Liver (tissue), 9 donors: ENCODE data around the gene ZMAT2. TPM values are rescaled to one million over a fixed set of nuclear protein-coding genes. Genes with fewer than 3 reads are reported as not detected.
"Not testable (repeated sequence)": the region's sequence is repeated elsewhere in the genome, so short reads cannot be mapped to it uniquely, and the experiment has no call there.

Experiments used
- DNase-seq: peaks from one replicate; pipeline ENCODE4 v3.0.0-alpha.2; 2017; ENCODE audit warnings: low spot score
- H3K27ac ChIP-seq, 2 donors: one replicate each; pipeline ENCODE4 v1.7.0; 2013; ENCODE audit warnings: inconsistent platforms in 2 of 2, low read length in 2 of 2, control low read depth in 1 of 2, low read depth in 1 of 2, mild to moderate bottlenecking in 1 of 2
- H3K27me3 ChIP-seq, 4 donors: one replicate each; pipeline versions ENCODE4 v1.6.1 to v1.7.0; 2013; ENCODE audit warnings: low read length in 3 of 4, inconsistent platforms in 1 of 4, mild to moderate bottlenecking in 1 of 4, moderate library complexity in 1 of 4; ENCODE audit not compliant: control insufficient read depth in 4 of 4, insufficient read depth in 4 of 4
- H3K36me3 ChIP-seq, 4 donors: one replicate each; pipeline versions ENCODE4 v1.6.1 to v1.7.0; 2013; ENCODE audit warnings: low read length in 3 of 4, mild to moderate bottlenecking in 3 of 4, low read depth in 1 of 4, moderate library complexity in 1 of 4; ENCODE audit not compliant: control insufficient read depth in 4 of 4, insufficient read depth in 3 of 4
- H3K4me1 ChIP-seq, 4 donors: one replicate each; pipeline versions ENCODE4 v1.6.1 to v1.7.0; 2013; ENCODE audit warnings: low read length in 3 of 4, mild to moderate bottlenecking in 3 of 4, moderate library complexity in 1 of 4; ENCODE audit not compliant: control insufficient read depth in 4 of 4, insufficient read depth in 4 of 4
- H3K4me3 ChIP-seq, 3 donors: one replicate each; pipeline versions ENCODE4 v1.6.1 to v1.7.0; 2013; ENCODE audit warnings: low read length in 3 of 3, control low read depth in 1 of 3, low read depth in 1 of 3, mild to moderate bottlenecking in 1 of 3
- H3K9ac ChIP-seq, 2 donors: one replicate each; pipeline ENCODE4 v1.7.0; 2013; ENCODE audit warnings: low read length in 2 of 2, mild to moderate bottlenecking in 2 of 2, moderate library complexity in 2 of 2, control low read depth in 1 of 2, low read depth in 1 of 2
- H3K9me3 ChIP-seq, 4 donors: one replicate each; pipeline versions ENCODE4 v1.6.1 to v1.7.0; 2013; ENCODE audit warnings: low read length in 3 of 4; ENCODE audit not compliant: control insufficient read depth in 4 of 4
- ATF3 ChIP-seq: IDR thresholded peaks from 2 replicates; pipeline ENCODE4 v1.6.1; 2016; ENCODE audit warnings: antibody characterized with exemption
- CTCF ChIP-seq: fragments of 150-350 bp; IDR thresholded peaks from 2 replicates; pipeline ENCODE4 v1.5.1; 2017; ENCODE audit warnings: improper control_type of control experiment, low read depth, low read length; ENCODE audit not compliant: missing input control
- EGR1 ChIP-seq, 2 donors: IDR thresholded peaks; 2 replicates each; pipeline ENCODE4 v1.6.1; 2016 to 2018; ENCODE audit warnings: antibody characterized with exemption in 2 of 2, low read depth in 2 of 2
- FOXA1 ChIP-seq: IDR thresholded peaks from 2 replicates; pipeline ENCODE4 v1.6.1; 2016; ENCODE audit warnings: antibody characterized with exemption
- FOXA2 ChIP-seq: IDR thresholded peaks from 2 replicates; pipeline ENCODE4 v1.6.1; 2016; ENCODE audit warnings: antibody characterized with exemption
- HNF4A ChIP-seq, 2 donors: conservative IDR thresholded peaks; 2 replicates each; pipeline ENCODE4 v1.6.1; 2016; ENCODE audit warnings: antibody characterized with exemption in 2 of 2, mild to moderate bottlenecking in 2 of 2
- HNF4G ChIP-seq: IDR thresholded peaks from 2 replicates; pipeline ENCODE4 v1.6.1; 2016; ENCODE audit warnings: antibody characterized with exemption
- JUND ChIP-seq, 2 donors: IDR thresholded peaks; 2 replicates each; pipeline ENCODE4 v1.6.1; 2016; ENCODE audit warnings: antibody characterized with exemption in 2 of 2
- MAX ChIP-seq: IDR thresholded peaks from 2 replicates; pipeline ENCODE4 v1.6.1; 2016; ENCODE audit warnings: antibody characterized with exemption
- NR2F2 ChIP-seq: IDR thresholded peaks from 2 replicates; pipeline ENCODE4 v1.6.1; 2016; ENCODE audit warnings: antibody characterized with exemption
- RAD21 ChIP-seq, 2 donors: IDR thresholded peaks; 2 replicates each; pipeline ENCODE4 v1.6.1; 2016; ENCODE audit warnings: antibody characterized with exemption in 2 of 2, mild to moderate bottlenecking in 2 of 2
- REST ChIP-seq: IDR thresholded peaks from 2 replicates; pipeline ENCODE4 v1.6.1; 2016; ENCODE audit warnings: antibody characterized with exemption, mild to moderate bottlenecking
- RXRA ChIP-seq, 2 donors: IDR thresholded peaks; 2 replicates each; pipeline ENCODE4 v1.6.1; 2017 to 2018; ENCODE audit warnings: antibody characterized with exemption in 2 of 2, mild to moderate bottlenecking in 1 of 2
- SP1 ChIP-seq: IDR thresholded peaks from 2 replicates; pipeline ENCODE4 v1.6.1; 2018; ENCODE audit warnings: antibody characterized with exemption, mild to moderate bottlenecking
- TAF1 ChIP-seq: conservative IDR thresholded peaks from 2 replicates; pipeline ENCODE4 v1.6.1; 2016; ENCODE audit warnings: antibody characterized with exemption, mild to moderate bottlenecking
- ZBTB33 ChIP-seq: IDR thresholded peaks from 2 replicates; pipeline ENCODE4 v1.6.1; 2016; ENCODE audit warnings: antibody characterized with exemption
- WGBS: extraction: QIAGEN DNeasy Blood & Tissue Kit; methylation state at CpG from one replicate; pipeline ENCODE4 v1.1.7; 2013; 5-methylcytosine and 5-hydroxymethylcytosine counted together
- polyA plus RNA-seq, 2 donors: library from polyadenylated mRNA; stranded (reverse) in 1 of 2; unstranded in 1 of 2; fragments of 200-250 nt in 1 of 2; fragments of >200 nt in 1 of 2; fragmentation: Nextera tagmentation in 1 of 2; extraction: Ambion mirVana in 1 of 2; gene quantifications; one replicate each; pipeline versions ENCODE4 v1.2.1 to v1.2.3, GENCODE V29; 2013 to 2015
- total RNA-seq, 2 donors: library from RNA; depleted of rRNA; stranded (reverse); fragments of >200 nt; gene quantifications; one replicate each; pipeline ENCODE4 v1.2.3, GENCODE V29; 2014
- donor health status: healthy.
- donor health status: healthy.
- donor health status: healthy.
- donor health status: healthy.
- donor health status: healthy.

Gene ZMAT2
- total and polyA plus RNA-seq, 4 donors: 14.5 to 34.3 (median 22.0) TPM

GRCh38 chr5:140664359-140665119 lies 35.7 kb upstream of the ZMAT2 start, which contains the start of gene WDR55 (continued):
- TF ChIP-seq CTCF: no peak
- TF ChIP-seq ATF3: peak; percentile 48
- TF ChIP-seq EGR1 (IDR thresholded peaks at IDR 0.05; ENCODE audit: low read depth in 2 of 2): peak; percentile 94 to 95
- no peak for TF ChIP-seq ZBTB33
- peak; percentile 52 for TF ChIP-seq TAF1
- TF ChIP-seq FOXA2: no peak
- TF ChIP-seq MAX: peak; percentile 99
- TF ChIP-seq NR2F2: peak; percentile 78
- peak; percentile 77 for TF ChIP-seq SP1

- H3K27me3 ChIP-seq, H3K4me3 ChIP-seq, H3K9ac ChIP-seq, H3K27ac ChIP-seq, H3K9me3 ChIP-seq, H3K4me1 ChIP-seq, DNase-seq: not testable (repeated sequence)
- 98% methylated on average over 4 of the region's 4 CpGs for WGBS
- peaks cover 7 to 54% (median 34%) of the 10 kb centered on the region in 4 donors for H3K36me3 ChIP-seq
Measured at GRCh38 chr5:140671035-140671434, 29.2 kb upstream of the ZMAT2 start.

GRCh38 chr5:140671472-140672125 lies 28.6 kb upstream of the ZMAT2 start:
- DNase-seq: no peak
- Histone ChIP-seq H3K4me3 (no peak overlapping the region), H3K27me3 (no peaks in the 10 kb centered on the region), H3K36me3 (peaks cover 9 to 59% (median 40%) of the 10 kb centered on the region in 4 donors), H3K4me1 (peaks cover 0 to 1% (median 0%) of the 10 kb centered on the region in 4 donors), H3K9me3 (no peaks in the 10 kb centered on the region), H3K27ac (no peak overlapping the region), H3K9ac (no peak overlapping the region)
- TF ChIP-seq RXRA (IDR thresholded peaks at IDR 0.05) (no peak), FOXA1 (no peak), TAF1 (no peak), NR2F2 (no peak), SP1 (no peak), REST (no peak), ZBTB33 (no peak), RAD21 (IDR thresholded peaks at IDR 0.05) (no peak), MAX (no peak), HNF4A (conservative IDR thresholded peaks at IDR 0.05) (no peak), EGR1 (IDR thresholded peaks at IDR 0.05; ENCODE audit: low read depth in 2 of 2) (no peak), HNF4G (no peak), JUND (IDR thresholded peaks at IDR 0.05) (no peak)
- WGBS: 92% methylated on average over 6 of the region's 7 CpGs
